Hepatocyte (in vitro differentiated cells): ENCODE measurements around the gene PCBP4.

Experiments used
- EZH2 ChIP-seq: fragments of 200-600 bp; sonication (generic); IDR thresholded peaks from 2 replicates; pipeline ENCODE4 v1.6.1; 2016; ENCODE audit warnings: antibody characterized with exemption, mild to moderate bottlenecking, borderline replicate concordance
- EZH2phosphoT487 ChIP-seq: fragments of 200-600 bp; sonication (generic); IDR thresholded peaks from one replicate; pipeline ENCODE4 v1.6.1; 2018; ENCODE audit warnings: antibody characterized with exemption, mild to moderate bottlenecking, low read depth, moderate library complexity; ENCODE audit not compliant: unreplicated experiment, severe bottlenecking
- TF ChIP-seq, protein P1 (sequence below): fragments of 200-600 bp; sonication (generic); IDR thresholded peaks from 2 replicates; pipeline ENCODE4 v1.5.1; 2016; ENCODE audit warnings: antibody characterized with exemption, mild to moderate bottlenecking; ENCODE audit not compliant: poor library complexity

DNA sequence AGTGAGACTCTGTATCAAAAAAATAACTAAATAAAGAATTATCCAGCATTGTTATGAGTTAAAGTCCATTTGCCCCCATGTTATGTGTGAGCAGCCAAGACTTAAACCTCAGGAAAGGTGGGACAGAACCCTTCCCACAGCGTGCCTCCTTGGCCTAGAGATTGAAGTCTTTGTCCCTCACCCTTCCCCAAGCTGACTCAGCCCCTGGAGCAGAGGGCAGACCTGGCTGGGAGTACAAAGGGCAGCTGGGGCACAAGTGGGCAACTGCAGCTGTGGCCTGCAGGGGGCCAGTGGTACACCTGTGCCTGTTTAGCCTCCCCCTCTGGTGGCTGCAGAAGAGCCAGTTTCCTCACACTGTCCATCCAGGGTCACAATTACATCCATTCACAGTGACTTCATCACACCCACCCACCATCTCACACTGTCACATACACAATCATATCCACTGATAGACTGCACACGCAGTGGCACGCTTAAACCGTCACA lies 15.1 kb upstream of the PCBP4 start:
- TF ChIP-seq EZH2 (no peak), EZH2phosphoT487 (no peak)
- TF ChIP-seq, protein P1, sequence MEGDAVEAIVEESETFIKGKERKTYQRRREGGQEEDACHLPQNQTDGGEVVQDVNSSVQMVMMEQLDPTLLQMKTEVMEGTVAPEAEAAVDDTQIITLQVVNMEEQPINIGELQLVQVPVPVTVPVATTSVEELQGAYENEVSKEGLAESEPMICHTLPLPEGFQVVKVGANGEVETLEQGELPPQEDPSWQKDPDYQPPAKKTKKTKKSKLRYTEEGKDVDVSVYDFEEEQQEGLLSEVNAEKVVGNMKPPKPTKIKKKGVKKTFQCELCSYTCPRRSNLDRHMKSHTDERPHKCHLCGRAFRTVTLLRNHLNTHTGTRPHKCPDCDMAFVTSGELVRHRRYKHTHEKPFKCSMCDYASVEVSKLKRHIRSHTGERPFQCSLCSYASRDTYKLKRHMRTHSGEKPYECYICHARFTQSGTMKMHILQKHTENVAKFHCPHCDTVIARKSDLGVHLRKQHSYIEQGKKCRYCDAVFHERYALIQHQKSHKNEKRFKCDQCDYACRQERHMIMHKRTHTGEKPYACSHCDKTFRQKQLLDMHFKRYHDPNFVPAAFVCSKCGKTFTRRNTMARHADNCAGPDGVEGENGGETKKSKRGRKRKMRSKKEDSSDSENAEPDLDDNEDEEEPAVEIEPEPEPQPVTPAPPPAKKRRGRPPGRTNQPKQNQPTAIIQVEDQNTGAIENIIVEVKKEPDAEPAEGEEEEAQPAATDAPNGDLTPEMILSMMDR, result peak; percentile 52
